HG02970 (cell line): Measurements from ENCODE around the gene STX10.

Experiments used
- ATAC-seq: cut with Tn5 transposase; IDR thresholded peaks from one replicate; pipeline ENCODE4 v1.9.1; 2021; ENCODE audit warnings: mild to moderate bottlenecking, moderate library complexity, moderate number of reproducible peaks; ENCODE audit not compliant: unreplicated experiment, low FRiP score

The STX10 gene

DNA sequence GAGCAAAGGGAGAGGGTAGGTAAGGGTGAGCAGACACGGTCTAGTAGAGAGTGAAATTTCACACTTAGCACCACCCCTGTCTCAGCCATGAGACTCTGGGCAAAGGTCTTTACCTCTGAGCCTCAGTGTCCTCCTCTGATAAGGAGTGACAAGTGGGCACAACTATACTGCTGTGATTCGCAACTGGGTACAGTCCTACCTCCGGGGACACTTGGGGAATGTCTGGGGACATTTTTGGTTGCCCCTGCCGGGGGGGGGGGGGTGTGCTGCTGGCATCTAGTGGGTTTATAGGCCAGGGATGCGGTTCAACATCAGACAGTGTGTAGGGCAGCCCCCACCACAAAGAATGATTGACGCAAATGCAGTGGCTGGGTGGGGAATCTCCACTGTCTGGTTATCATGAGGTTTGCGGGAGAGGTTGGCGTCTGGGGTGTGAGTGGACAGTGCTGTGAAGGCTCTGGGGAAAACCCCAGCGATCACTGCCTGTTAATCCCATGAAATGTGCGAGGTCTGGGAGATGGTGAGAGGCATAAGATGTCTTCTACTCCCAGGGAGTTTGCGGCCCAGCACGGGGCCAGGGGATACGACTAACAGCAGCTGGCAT lies 27.8 kb downstream of the STX10 start:
- no peak for ATAC-seq

- no peak for ATAC-seq
These were observed 28.5 kb downstream of the STX10 start for GRCh38 chr19:13121551-13122274.

- no peak for ATAC-seq
These were observed 29.4 kb downstream of the STX10 start for GRCh38 chr19:13120817-13121216.

DNA sequence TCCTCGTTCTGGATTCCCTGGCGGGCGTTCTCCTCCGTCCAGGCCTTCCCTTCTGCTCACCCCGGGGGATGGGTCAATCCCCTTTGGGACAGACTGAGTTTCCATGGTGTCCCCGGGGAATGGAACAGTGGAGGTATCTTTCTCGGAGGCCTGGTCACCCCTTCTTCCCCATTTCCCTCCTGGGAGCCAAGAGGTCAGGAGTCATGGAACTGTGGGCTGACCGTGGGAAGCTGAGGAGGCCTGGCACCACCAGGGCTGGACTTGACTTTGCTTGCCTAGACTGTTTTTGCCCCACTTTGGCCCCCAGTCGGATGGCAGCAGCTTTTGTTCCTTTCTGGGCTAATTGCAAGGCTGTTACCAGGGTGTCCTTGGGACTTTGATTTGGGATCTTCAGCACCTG lies 30.1 kb downstream of the STX10 start:
- no peak for ATAC-seq

- ATAC-seq: no peak
These were observed 30.5 kb downstream of the STX10 start for GRCh38 chr19:13119627-13120026.

DNA sequence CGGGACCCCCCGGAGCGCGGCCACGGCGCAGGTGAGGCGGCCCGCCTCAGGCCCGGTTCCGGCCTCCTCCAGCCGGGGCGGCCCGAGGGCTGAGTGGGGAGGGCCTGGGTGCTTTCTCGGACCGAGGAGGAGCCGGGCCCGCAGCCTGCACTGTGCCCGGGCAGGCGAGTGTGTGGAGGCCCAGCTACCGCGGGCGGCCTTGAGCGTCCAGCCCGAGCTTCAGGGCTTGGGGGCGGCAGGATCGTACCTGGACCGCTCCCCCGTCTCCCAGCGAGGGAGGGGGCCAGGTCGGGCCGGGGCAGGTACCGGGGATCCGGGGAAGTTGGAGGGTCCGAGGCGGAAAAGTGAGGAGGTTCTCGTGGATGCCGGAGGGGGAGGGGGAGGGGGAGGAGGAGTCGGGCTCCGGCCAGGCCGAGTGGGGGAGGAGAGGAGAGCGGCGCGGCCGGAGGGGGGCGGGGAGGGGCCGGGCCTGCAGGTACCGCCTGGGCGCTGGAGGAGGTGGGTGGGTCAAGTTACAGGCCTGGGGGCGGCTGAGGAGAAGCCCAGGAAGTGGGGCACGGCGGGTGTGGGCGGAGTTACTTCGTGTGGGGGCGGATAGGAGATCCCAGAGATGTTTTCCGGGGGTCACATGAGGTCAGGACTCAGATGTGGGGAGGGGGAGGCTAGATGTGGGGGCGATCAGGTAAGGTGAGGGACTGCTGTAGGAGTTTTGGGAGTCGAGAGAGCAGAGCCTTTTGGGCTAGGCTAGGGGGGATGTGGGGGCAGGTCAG lies 31.6 kb downstream of the STX10 start:
- peak; percentile 1 for ATAC-seq

- peak; percentile 76 for ATAC-seq
These were observed 32.3 kb downstream of the STX10 start, which contains the start of gene NACC1 for GRCh38 chr19:13117772-13118423. TSS of gene NACC1 (plus strand) at chr19:13118264. CDS start at chr19:13135208, 16,944 bp downstream.

DNA sequence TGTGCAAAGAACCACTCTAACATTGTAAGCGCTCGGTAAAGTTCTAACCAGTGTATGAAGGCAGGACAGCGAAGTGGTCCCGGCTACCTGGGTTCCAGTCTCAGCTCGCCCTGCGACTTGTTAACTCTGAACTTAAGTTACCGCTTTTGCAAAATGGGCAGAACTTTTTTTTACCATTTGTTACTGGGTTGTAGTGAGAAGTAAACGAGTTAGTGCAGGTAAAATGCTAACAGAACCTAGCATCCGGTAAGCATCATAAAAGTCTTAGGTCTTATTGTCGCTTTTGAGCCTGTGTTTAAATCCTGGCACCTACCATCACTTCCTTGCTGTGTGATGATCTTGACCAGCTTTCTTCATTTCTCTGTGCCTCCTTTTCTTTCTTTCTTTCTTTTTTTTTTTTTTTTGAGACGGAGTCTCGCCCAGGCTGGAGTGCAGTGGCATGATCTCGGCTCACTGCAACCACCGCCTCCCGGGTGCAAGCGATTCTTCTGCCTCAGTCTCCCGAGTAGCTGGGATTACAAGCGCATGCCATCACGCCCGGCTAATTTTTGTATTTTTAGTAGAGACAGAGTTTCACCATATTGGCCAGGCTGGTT lies 32.9 kb downstream of the STX10 start:
- no peak for ATAC-seq

GRCh38 chr19:13116282-13117175 lies 33.6 kb downstream of the STX10 start, which contains the start of gene TRMT1:
TSS of gene TRMT1 (minus strand) at chr19:13116740. CDS start at chr19:13116399, 341 bp downstream.
- ATAC-seq: peak; percentile 47

- ATAC-seq: no peak
These were observed 34.3 kb downstream of the STX10 start for GRCh38 chr19:13115936-13116281.

DNA sequence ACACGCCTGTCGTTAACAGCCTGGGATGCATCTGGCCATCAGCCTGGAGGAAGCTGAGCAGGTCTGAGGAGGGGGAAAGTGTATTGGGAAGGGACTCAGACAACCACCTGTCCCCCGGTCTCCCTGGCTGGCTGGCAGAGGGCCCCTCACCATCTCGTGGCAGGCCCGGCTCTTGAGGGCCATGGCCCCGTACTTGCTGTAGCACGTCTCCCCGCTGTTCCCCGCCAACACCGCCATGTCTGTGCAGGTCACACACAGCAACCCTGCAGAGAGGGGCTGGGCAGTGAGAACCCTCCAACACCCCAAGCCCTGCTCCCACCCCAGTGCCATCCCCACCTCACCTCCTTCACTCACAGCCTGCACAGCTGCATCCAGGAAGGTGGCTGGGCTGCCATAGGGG lies 37.6 kb downstream of the STX10 start:
- no peak for ATAC-seq

DNA sequence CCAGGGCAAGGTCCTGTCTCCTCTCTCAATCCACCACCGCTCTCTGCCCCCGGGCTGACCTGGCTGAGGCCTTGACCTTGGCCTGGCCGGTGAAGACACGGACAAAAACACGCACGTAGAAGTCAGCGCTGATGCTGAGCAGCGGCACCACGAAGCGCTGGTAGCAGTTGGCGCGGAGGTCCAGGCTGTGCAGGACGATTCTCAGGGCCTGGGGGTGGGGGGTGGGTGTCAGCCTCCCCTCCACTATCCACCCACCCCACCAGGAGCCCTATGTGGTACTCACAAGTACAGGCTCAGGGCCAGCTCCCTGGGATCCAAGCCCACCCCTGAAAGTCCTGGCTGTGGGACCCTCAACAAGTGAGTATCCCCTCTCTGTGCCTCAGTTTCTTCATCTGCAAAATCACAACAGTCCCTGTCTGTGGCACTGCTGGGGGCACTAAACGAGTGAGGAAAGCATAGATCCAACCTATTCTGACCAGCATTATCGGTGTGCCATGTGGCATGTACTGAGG lies 40.0 kb downstream of the STX10 start:
- ATAC-seq: no peak

GRCh38 chr19:13109361-13110098 lies 40.6 kb downstream of the STX10 start:
- no peak for ATAC-seq

DNA sequence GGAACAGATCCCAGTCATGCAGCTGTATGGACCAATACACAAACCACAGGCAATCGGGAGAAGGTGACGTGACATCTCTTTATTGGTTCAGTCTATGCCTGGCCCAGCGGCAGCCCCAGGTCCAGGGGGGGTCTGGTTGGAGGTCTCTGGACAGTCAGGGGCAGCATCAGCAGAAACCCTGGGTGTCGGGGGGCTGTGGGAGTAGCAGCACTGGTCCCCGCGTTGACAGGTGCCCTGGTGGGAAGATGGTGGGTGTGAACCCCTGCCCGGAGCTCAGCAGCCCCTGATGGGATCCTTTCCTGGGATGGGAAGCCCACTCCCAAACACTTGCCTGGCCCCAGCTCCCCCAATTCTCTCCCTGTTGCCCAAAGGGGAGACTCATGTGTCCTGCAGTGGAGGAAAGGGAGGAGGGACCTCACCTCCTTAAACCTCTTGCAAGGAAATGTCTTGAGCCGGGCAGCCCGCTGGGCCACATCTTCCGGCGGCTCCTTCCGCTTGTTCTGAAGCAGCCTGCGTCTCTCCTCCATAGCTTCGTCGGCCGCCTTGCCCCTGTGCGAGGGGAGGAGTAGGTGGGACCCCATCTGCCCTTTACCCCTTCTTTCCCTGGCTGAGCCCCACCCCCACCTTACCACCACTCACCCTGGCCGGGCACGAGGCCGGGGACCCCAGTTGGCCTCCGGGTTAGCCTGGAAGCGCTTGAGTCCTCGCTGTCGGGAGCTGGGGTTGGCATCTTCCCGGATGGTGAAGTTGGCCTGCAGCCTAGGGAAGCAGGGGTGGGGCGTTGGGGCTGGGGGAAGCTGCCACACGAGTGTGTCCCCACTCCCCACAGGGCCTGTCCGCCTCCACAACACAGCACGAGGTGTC lies 45.1 kb downstream of the STX10 start:
- ATAC-seq: no peak

DNA sequence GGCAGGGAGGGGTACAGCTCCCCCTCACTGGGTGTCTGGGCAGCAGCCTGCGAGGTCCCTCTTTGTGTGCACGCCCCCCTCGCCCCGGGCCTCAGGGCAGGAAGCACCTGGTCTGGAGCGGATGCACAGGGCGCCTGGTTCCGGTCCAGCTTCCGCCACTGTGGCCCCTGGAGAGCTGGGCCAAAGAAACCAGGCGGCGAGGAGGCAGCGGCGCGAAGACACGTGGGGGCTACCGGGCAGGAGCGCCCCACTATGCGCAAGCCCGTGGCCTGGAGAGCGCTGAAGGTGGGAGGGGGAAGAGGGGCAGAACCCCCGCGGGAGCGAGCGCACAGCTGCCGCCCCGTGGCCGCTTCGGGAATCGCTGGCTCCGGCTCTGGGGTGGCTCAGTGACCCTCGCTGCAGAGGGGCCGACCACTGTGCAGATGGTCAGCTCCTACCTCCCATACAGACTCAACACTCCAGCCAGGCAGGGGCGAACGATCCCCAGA lies 45.8 kb downstream of the STX10 start:
- ATAC-seq: peak; percentile 44

DNA sequence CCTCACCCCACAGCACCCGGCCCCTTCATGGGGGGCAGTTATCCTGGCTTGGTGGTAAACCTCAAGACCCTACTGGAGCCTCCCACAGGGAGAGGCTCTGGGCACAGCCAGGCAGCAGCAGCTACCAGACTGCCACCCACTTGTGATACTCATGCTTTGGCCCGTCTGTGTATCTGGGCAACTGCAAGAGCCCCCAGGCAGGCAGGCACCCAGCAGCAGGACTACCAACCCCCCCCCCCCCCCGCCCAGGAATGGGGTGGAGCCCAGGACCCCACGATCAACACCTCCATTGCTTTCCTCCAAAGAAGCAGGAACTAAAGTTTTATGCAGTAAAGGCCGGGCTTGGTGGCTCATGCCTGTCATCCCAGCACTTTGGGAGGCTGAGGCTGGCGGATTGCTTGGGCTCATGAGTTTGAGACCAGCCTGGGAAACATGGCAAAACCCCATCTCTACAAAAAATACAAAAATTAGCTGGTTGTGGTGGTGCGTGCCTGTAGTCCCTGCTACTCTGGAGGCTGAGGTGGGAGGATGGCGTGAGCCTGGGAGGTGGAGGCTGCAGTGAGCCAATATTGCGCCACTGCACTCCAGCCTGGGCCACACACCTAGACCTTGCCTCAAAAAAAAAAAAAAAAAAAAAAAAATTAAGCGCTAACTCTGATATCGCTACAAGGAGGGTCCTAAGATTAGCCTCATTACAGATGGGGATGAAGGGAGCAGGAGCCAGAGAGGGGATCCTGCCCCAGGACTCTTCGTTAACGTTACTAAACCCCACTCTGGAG lies 46.4 kb downstream of the STX10 start:
- no peak for ATAC-seq
